ENCODE results near the gene JMJD8. TPM values are rescaled to one million over a fixed set of nuclear protein-coding genes. Genes with fewer than 3 reads are reported as not detected.
A peak's percentile ranks its signal among the peaks of the same experiment; 100 is the strongest.

The JMJD8 gene
- total RNA-seq, 1 donor from 2014 or later: 52.2 TPM

DNA sequence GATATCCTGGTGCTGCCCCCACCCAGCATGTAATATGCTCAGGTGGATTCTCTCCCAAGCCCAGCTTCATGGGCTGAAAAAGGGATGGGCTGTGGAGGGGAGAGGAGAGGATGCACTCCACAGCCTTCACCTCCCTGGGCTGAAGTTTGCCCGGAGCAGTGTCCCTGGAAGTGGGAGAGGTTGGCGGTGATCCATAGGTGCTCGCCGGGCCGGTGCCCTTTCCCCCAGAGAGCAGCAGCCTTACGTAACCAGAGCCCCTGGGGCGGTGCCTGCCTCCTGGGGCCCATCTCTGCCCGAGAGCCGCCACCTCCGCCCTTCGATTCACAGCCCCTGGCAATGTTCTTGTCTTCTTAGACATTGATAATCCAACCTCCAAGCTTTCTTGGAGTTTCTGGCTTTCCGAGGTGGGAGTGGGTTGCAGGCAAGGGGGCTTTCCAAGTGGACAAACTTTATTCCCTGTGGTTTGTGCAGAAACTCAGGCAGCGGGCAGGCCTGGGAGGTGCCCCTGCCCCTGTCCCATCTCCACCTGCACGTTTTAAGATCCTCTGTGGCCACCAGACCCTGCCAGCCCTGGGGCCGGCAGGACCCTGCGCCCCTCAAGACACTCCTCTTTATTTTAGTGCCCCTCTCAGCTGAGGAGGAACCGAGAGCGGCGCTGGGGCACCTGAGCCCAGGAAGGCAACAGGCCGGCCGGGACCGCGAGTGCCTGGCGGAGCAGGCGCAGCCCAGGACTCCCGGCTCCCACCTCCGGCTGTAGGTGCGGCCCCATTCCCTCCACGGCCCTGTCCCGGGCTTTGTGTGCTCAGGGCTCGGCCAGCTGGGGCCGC, 38.1 kb downstream of the JMJD8 start:
- Mint-ChIP-seq H3K27me3 (no peaks in the 10 kb centered on the region), H3K9me3 (ENCODE audit: low read depth) (no peaks in the 10 kb centered on the region), H3K4me3 (ENCODE audit: low read depth) (no peak overlapping the region), H3K36me3 (ENCODE audit: insufficient read depth) (peaks cover 2% of the 10 kb centered on the region), H3K4me1 (ENCODE audit: low read depth) (peaks cover 4% of the 10 kb centered on the region), H3K27ac (no peak overlapping the region)
- TF ChIP-seq, protein P1, sequence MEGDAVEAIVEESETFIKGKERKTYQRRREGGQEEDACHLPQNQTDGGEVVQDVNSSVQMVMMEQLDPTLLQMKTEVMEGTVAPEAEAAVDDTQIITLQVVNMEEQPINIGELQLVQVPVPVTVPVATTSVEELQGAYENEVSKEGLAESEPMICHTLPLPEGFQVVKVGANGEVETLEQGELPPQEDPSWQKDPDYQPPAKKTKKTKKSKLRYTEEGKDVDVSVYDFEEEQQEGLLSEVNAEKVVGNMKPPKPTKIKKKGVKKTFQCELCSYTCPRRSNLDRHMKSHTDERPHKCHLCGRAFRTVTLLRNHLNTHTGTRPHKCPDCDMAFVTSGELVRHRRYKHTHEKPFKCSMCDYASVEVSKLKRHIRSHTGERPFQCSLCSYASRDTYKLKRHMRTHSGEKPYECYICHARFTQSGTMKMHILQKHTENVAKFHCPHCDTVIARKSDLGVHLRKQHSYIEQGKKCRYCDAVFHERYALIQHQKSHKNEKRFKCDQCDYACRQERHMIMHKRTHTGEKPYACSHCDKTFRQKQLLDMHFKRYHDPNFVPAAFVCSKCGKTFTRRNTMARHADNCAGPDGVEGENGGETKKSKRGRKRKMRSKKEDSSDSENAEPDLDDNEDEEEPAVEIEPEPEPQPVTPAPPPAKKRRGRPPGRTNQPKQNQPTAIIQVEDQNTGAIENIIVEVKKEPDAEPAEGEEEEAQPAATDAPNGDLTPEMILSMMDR (IDR thresholded peaks at IDR 0.05; ENCODE audit: unreplicated experiment): no peak
- no peak for DNase-seq (ENCODE audit: low spot score, unreplicated experiment)

DNA sequence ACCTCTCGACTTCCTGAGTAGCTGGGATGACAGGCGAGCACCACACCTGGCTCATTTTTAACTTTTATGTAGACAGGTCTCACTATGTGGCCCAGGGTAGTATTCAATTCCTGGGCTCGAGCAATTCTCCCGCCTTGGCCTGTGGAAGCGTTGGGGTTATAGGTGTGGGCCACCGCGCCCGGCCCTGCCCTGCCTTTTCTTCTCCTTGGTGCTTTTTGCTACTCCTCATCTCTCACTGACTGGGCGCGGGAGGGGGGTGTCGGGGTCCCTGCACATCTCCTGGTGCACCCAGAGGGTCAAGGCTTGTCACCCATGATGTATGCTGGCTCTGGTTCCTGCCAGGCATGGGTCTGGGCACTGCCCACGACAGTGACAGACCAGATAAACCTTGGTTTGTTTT, 39.6 kb downstream of the JMJD8 start:
- no peak for DNase-seq (ENCODE audit: low spot score, unreplicated experiment)
- Mint-ChIP-seq H3K27ac (no peak overlapping the region), H3K27me3 (no peaks in the 10 kb centered on the region), H3K36me3 (ENCODE audit: insufficient read depth) (peaks cover 2% of the 10 kb centered on the region), H3K4me1 (ENCODE audit: low read depth) (peaks cover 3% of the 10 kb centered on the region), H3K4me3 (ENCODE audit: low read depth) (peak overlapping the region; percentile 62), H3K9me3 (ENCODE audit: low read depth) (no peaks in the 10 kb centered on the region)
- TF ChIP-seq, protein P1 (IDR thresholded peaks at IDR 0.05; ENCODE audit: unreplicated experiment): no peak

GRCh38 chr16:643050-643368, 41.1 kb downstream of the JMJD8 start:
- Mint-ChIP-seq H3K36me3 (ENCODE audit: insufficient read depth) (peaks cover 2% of the 10 kb centered on the region), H3K4me3 (ENCODE audit: low read depth) (peak overlapping the region; percentile 68), H3K9me3 (ENCODE audit: low read depth) (no peaks in the 10 kb centered on the region), H3K27ac (no peak overlapping the region), H3K4me1 (ENCODE audit: low read depth) (peaks cover 4% of the 10 kb centered on the region), H3K27me3 (no peaks in the 10 kb centered on the region)
- TF ChIP-seq, protein P1 (IDR thresholded peaks at IDR 0.05; ENCODE audit: unreplicated experiment): no peak
- DNase-seq (ENCODE audit: low spot score, unreplicated experiment): no peak

GRCh38 chr16:642189-643049, 41.7 kb downstream of the JMJD8 start:
- H3K4me3 Mint-ChIP-seq (ENCODE audit: low read depth): peak overlapping the region; percentile 68
- no peak overlapping the region for H3K27ac Mint-ChIP-seq
- peaks cover 7% of the 10 kb centered on the region for H3K4me1 Mint-ChIP-seq (ENCODE audit: low read depth)
- no peak for DNase-seq (ENCODE audit: low spot score, unreplicated experiment)
- no peaks in the 10 kb centered on the region for H3K27me3 Mint-ChIP-seq
- TF ChIP-seq, protein P1 (IDR thresholded peaks at IDR 0.05; ENCODE audit: unreplicated experiment): no peak
- H3K9me3 Mint-ChIP-seq (ENCODE audit: low read depth): no peaks in the 10 kb centered on the region
- peaks cover 2% of the 10 kb centered on the region for H3K36me3 Mint-ChIP-seq (ENCODE audit: insufficient read depth)

DNA sequence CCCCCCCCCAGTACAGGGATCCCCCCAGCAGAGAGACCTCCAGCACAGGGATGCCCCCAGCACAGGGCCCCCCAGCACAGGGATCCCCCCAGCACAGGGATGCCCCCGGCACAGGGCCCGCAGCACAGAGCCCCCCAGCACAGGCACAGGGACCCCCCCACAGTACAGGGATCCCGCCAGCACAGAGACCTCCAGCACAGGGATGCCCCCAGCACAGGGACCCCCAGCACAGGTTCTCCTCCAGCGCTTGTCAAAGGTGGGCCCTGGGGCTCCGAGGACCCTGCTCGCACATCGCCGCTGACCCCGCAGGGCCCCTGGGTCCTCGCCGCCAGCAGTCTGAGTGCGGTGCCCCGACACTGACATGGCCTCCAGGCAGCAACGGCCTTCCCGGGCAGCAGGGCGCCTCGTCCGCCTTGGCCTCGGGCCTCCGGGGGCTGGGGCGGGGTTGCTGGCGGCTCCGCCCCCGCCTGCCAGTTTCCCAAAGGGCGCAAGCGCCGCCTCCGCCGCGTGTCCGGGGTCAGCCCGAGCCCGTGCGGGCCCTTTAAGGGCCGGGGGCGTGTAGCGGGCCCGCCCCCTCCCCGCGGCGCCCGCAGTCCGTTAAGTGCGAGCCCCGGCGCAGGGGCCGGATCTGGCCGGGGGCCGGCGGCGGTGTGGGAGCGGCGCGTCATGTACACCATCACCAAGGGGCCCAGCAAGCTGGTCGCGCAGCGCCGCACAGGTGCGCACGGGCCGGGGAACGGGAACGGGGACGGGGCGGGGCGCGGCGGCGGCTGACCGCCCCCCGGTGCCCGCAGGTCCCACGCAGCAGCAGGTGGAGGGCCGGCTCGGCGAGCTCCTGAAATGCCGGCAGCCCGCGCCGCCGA, 42.6 kb downstream of the JMJD8 start, which contains the start of gene MCRIP2:
Gene MCRIP2 (plus strand): TSS at position 503 of the 863 bp plus-strand sequence. CDS start 164 bp downstream, at position 667.
- DNase-seq (ENCODE audit: low spot score, unreplicated experiment): peak; percentile 73
- H3K27me3 Mint-ChIP-seq: no peaks in the 10 kb centered on the region
- H3K4me3 Mint-ChIP-seq (ENCODE audit: low read depth): peak within 1 kb of the TSS; percentile 68
- H3K27ac Mint-ChIP-seq: no peak within 1 kb of the TSS
- peaks cover 9% of the 10 kb centered on the region for H3K4me1 Mint-ChIP-seq (ENCODE audit: low read depth)
- peaks cover 4% of the 10 kb centered on the region for H3K36me3 Mint-ChIP-seq (ENCODE audit: insufficient read depth)
- H3K9me3 Mint-ChIP-seq (ENCODE audit: low read depth): no peaks in the 10 kb centered on the region
- TF ChIP-seq, protein P1 (IDR thresholded peaks at IDR 0.05; ENCODE audit: unreplicated experiment): no peak

All from progenitor cell of endocrine pancreas (in vitro differentiated cells).